Keratinocyte (primary cell): ENCODE measurements around the gene ARL15. TPM values are rescaled to one million over a fixed set of nuclear protein-coding genes. Genes with fewer than 3 reads are reported as not detected.

Experiments used
- DNase-seq: peaks from one replicate; pipeline ENCODE4 v3.0.0-alpha.2; 2011; ENCODE audit warnings: low read depth, missing footprints, low spot score
- FAIRE-seq: peaks from 2 replicates; lab custom pipeline; 2011; peaks lifted over from hg19 to GRCh38; lab: Jason Lieb, UNC
- H2AFZ ChIP-seq: 2 replicates; pipeline ENCODE4 v1.6.0; 2012; ENCODE audit warnings: low read length, control low read depth, inconsistent platforms; ENCODE audit not compliant: control insufficient read depth
- H3K27ac ChIP-seq: 2 replicates; pipeline ENCODE4 v1.5.1; 2011; ENCODE audit warnings: low read length; ENCODE audit not compliant: control insufficient read depth, insufficient read depth
- H3K27me3 ChIP-seq: 3 replicates; pipeline ENCODE4 v1.6.0; 2011; ENCODE audit warnings: low read length; ENCODE audit not compliant: control insufficient read depth, insufficient read depth; ENCODE audit errors: extremely low read depth
- H3K36me3 ChIP-seq, 2 experiments: 2 replicates in 1 of 2; 3 replicates in 1 of 2; pipeline ENCODE4 v1.5.1; 2011; ENCODE audit warnings: low read length in 2 of 2, mild to moderate bottlenecking in 1 of 2; ENCODE audit not compliant: control insufficient read depth in 2 of 2, insufficient read depth in 2 of 2; ENCODE audit errors: extremely low read depth in 1 of 2
- H3K4me1 ChIP-seq: 3 replicates; pipeline ENCODE4 v1.5.1; 2011; ENCODE audit warnings: low read length; ENCODE audit not compliant: control insufficient read depth, insufficient read depth; ENCODE audit errors: extremely low read depth
- H3K4me2 ChIP-seq: 3 replicates; pipeline ENCODE4 v1.6.0; 2011; ENCODE audit warnings: low read depth, low read length; ENCODE audit not compliant: control insufficient read depth, insufficient read depth; ENCODE audit errors: extremely low read depth
- H3K4me3 ChIP-seq, 3 experiments: fragments of 200-600 bp in 1 of 3; sonication (generic) in 1 of 3; 2 replicates in 2 of 3; 3 replicates in 1 of 3; pipeline ENCODE4 v1.5.1; 2011 to 2016; ENCODE audit warnings: low read length in 3 of 3, mild to moderate bottlenecking in 3 of 3, control low read depth in 2 of 3, inconsistent platforms in 1 of 3, low read depth in 1 of 3, mixed read lengths in 1 of 3, mixed run types in 1 of 3, moderate library complexity in 1 of 3; ENCODE audit not compliant: control insufficient read depth in 2 of 3, insufficient read depth in 2 of 3; ENCODE audit errors: extremely low read depth in 1 of 3
- H3K79me2 ChIP-seq: 2 replicates; pipeline ENCODE4 v1.6.0; 2012; ENCODE audit warnings: low read length; ENCODE audit not compliant: control insufficient read depth, insufficient read depth
- H3K9ac ChIP-seq: 3 replicates; pipeline ENCODE4 v1.6.0; 2011; ENCODE audit warnings: low read length; ENCODE audit not compliant: control insufficient read depth, insufficient read depth; ENCODE audit errors: extremely low read depth
- H3K9me1 ChIP-seq: 3 replicates; pipeline ENCODE4 v1.6.0; 2011; ENCODE audit warnings: low read length; ENCODE audit not compliant: control insufficient read depth, insufficient read depth; ENCODE audit errors: extremely low read depth
- H3K9me3 ChIP-seq: 2 replicates; pipeline ENCODE4 v1.5.1; 2012; ENCODE audit warnings: low read depth, low read length; ENCODE audit not compliant: control insufficient read depth
- H4K20me1 ChIP-seq: 3 replicates; pipeline ENCODE4 v1.6.0; 2011; ENCODE audit warnings: low read length; ENCODE audit not compliant: control insufficient read depth, insufficient read depth; ENCODE audit errors: extremely low read depth
- EZH2 ChIP-seq: IDR thresholded peaks from one replicate; pipeline ENCODE4 v1.6.1; 2012; ENCODE audit warnings: inconsistent platforms, mild to moderate bottlenecking, low read length, moderate library complexity
- dilution Hi-C: fragments of 300-500 bp; cut with MboI; formaldehyde crosslinking; loops from one replicate; pipeline ENCODE4 v1.7.0; 2020; ENCODE audit warnings: low sequenced_read_pairs; ENCODE audit not compliant: extremely low pct_ligation_motif_present
- polyA plus RNA-seq, 5 experiments: library from polyadenylated mRNA; depleted of rRNA in 3 of 5; stranded (reverse) in 3 of 5; stranded (forward) in 1 of 5; unstranded in 1 of 5; fragments of >200 nt; gene quantifications; 1 replicate in 1 of 5; 2 replicates in 3 of 5; 3 replicates in 1 of 5; pipeline versions ENCODE4 v1.2.1 to v1.2.3, GENCODE V29; 2011 to 2012; ENCODE audit warnings: missing spikeins in 2 of 5, low read depth in 1 of 5, low replicate concordance in 1 of 5
- TF ChIP-seq, protein P1 (sequence below), 3 experiments: IDR thresholded peaks in 1 of 3; conservative IDR thresholded peaks in 1 of 3; optimal IDR thresholded peaks in 1 of 3; 2 replicates in 2 of 3; 3 replicates in 1 of 3; pipeline versions ENCODE3 to v1.5.1; 2011; ENCODE audit warnings: low read length in 3 of 3, mild to moderate bottlenecking in 3 of 3, moderate library complexity in 2 of 3, control low read depth in 1 of 3, inconsistent platforms in 1 of 3; ENCODE audit not compliant: insufficient read depth in 2 of 3; ENCODE audit errors: extremely low read depth in 1 of 3

Gene ARL15
- polyA plus RNA-seq, 1 donor (not counting 4 experiments of a cell fraction or from before 2014, with no cell fraction given) = 19.7 TPM

DNA sequence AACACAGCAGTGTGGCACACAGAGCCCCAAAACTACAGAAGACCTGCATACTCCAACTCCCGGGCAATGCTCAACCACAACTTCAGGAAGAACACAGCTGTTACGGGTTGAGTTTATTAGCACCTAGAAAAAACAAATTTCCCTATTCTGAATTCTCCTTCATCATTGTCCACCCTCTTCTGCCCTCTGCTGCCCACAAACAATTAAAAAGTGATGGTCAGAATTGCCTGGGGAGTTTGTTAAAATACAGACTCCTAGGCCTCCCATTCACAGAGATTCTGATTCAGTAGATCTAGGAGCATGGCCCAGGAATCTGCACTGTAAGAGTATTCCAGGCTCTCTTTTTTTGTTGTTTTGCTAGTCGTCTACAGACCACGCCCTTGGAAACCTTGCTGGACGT, 439.3 kb downstream of the ARL15 start:
- no peak overlapping the region for H2AFZ ChIP-seq
- H3K36me3 ChIP-seq = no peaks in the 10 kb centered on the region
- no peak overlapping the region for H3K4me3 ChIP-seq
- FAIRE-seq = no peak
- DNase-seq = no peak
- dilution Hi-C loops = no loop called here
- no peaks in the 10 kb centered on the region for H3K27me3 ChIP-seq
- H3K9me3 ChIP-seq = no peaks in the 10 kb centered on the region
- no peaks in the 10 kb centered on the region for H4K20me1 ChIP-seq
- H3K79me2 ChIP-seq = no peaks in the 10 kb centered on the region
- TF ChIP-seq EZH2 = no peak
- TF ChIP-seq, protein P1, sequence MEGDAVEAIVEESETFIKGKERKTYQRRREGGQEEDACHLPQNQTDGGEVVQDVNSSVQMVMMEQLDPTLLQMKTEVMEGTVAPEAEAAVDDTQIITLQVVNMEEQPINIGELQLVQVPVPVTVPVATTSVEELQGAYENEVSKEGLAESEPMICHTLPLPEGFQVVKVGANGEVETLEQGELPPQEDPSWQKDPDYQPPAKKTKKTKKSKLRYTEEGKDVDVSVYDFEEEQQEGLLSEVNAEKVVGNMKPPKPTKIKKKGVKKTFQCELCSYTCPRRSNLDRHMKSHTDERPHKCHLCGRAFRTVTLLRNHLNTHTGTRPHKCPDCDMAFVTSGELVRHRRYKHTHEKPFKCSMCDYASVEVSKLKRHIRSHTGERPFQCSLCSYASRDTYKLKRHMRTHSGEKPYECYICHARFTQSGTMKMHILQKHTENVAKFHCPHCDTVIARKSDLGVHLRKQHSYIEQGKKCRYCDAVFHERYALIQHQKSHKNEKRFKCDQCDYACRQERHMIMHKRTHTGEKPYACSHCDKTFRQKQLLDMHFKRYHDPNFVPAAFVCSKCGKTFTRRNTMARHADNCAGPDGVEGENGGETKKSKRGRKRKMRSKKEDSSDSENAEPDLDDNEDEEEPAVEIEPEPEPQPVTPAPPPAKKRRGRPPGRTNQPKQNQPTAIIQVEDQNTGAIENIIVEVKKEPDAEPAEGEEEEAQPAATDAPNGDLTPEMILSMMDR (optimal IDR thresholded peaks at IDR 0.05 in 1 of 3, IDR thresholded peaks at IDR 0.05 in 1 of 3, conservative IDR thresholded peaks at IDR 0.05 in 1 of 3; ENCODE audit: extremely low read depth in 1 of 3, insufficient read depth in 2 of 3, low read length in 3 of 3) = no peak
- H3K9me1 ChIP-seq = no peaks in the 10 kb centered on the region
- H3K9ac ChIP-seq = no peak overlapping the region
- no peaks in the 10 kb centered on the region for H3K4me1 ChIP-seq
- H3K4me2 ChIP-seq = no peak overlapping the region
- no peak overlapping the region for H3K27ac ChIP-seq

DNA sequence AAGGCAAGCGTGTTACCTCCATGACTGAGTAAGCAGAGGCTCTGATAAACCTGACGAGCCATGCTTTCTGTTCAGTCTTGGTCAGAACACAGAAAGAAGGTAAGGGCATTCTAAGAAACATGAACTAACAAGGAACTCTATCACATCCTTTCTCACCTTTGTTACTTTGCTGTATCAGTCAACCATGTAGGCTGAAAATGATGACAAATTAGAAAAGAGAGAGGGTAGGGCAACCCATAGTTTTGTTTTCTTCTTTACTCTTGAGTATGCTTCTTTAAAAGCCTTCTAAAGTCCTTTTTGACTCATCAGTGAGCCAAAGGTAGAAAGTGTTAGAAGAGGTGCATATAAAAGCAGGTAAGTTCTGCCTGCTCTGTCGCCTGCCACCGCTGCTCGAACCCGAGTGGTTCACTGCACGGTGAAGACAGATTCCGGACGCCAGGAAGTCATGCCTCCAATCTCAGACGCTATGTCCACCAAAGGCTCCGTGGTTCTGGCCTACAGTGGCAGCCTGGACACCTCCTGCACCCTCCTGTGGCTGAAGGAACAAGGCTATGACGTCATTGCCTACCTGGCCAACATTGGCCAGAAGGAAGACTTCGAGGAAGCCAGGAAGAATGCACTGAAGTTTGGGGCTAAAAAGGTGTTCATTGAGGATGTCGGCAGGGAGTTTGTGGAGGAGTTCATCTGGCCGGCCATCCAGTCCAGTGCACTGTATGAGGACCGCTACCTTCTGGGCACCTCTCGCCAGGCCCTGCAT, 451.5 kb downstream of the ARL15 start:
- Histone ChIP-seq H3K4me2 (no peak overlapping the region), H4K20me1 (no peaks in the 10 kb centered on the region), H3K36me3 (no peaks in the 10 kb centered on the region), H3K27ac (no peak overlapping the region), H3K9ac (no peak overlapping the region), H2AFZ (no peak overlapping the region), H3K27me3 (no peaks in the 10 kb centered on the region), H3K79me2 (no peaks in the 10 kb centered on the region), H3K4me1 (no peaks in the 10 kb centered on the region), H3K4me3 (no peak overlapping the region), H3K9me3 (peaks cover 4% of the 10 kb centered on the region), H3K9me1 (no peaks in the 10 kb centered on the region)
- TF ChIP-seq EZH2 = no peak
- TF ChIP-seq, protein P1 (optimal IDR thresholded peaks at IDR 0.05 in 1 of 3, IDR thresholded peaks at IDR 0.05 in 1 of 3, conservative IDR thresholded peaks at IDR 0.05 in 1 of 3; ENCODE audit: extremely low read depth in 1 of 3, insufficient read depth in 2 of 3, low read length in 3 of 3) = no peak
- DNase-seq (no peak), FAIRE-seq (no peak)
- dilution Hi-C loops = no loop called here
